H9 (cell line): ENCODE results near the gene SIL1. TPM values are rescaled to one million over a fixed set of nuclear protein-coding genes. Genes with fewer than 3 reads are reported as not detected.

Experiments
- DNase-seq: peaks from one replicate; pipeline ENCODE4 v3.0.0-alpha.2; 2017
- H2AFZ ChIP-seq: one replicate; pipeline ENCODE4 v1.6.1; 2013; ENCODE audit warnings: mild to moderate bottlenecking, low read length, control low read depth, moderate library complexity
- H2AK5ac ChIP-seq: 2 replicates; pipeline ENCODE4 v1.6.1; 2013; ENCODE audit warnings: low read length, control low read depth, mixed read lengths; ENCODE audit not compliant: insufficient read length
- H2BK120ac ChIP-seq: one replicate; pipeline ENCODE4 v1.6.1; 2013; ENCODE audit warnings: low read depth, mild to moderate bottlenecking, low read length, control low read depth, inconsistent platforms; ENCODE audit not compliant: poor library complexity, severe bottlenecking
- H2BK12ac ChIP-seq: 2 replicates; pipeline ENCODE4 v1.6.1; 2013; ENCODE audit warnings: low read length, control low read depth, mixed read lengths, low read depth; ENCODE audit not compliant: insufficient read length
- H2BK15ac ChIP-seq: 2 replicates; pipeline ENCODE4 v1.6.1; 2013; ENCODE audit warnings: low read depth, low read length, control low read depth
- H2BK20ac ChIP-seq: one replicate; pipeline ENCODE4 v1.6.1; 2013; ENCODE audit warnings: low read depth, mild to moderate bottlenecking, low read length, control low read depth, inconsistent platforms; ENCODE audit not compliant: poor library complexity, severe bottlenecking
- H2BK5ac ChIP-seq: 2 replicates; pipeline ENCODE4 v1.6.1; 2013; ENCODE audit warnings: low read length, control low read depth, mixed read lengths; ENCODE audit not compliant: insufficient read length
- H3K14ac ChIP-seq: 2 replicates; pipeline ENCODE4 v1.6.1; 2013; ENCODE audit warnings: low read length, control low read depth; ENCODE audit not compliant: insufficient read depth
- H3K18ac ChIP-seq: 2 replicates; pipeline ENCODE4 v1.6.1; 2013; ENCODE audit warnings: low read depth, mild to moderate bottlenecking, mixed read lengths, low read length, control low read depth; ENCODE audit not compliant: insufficient read length
- H3K23ac ChIP-seq: 2 replicates; pipeline ENCODE4 v1.6.1; 2013; ENCODE audit warnings: low read length, control low read depth, mixed read lengths, low read depth; ENCODE audit not compliant: insufficient read length
- H3K23me2 ChIP-seq: 2 replicates; pipeline ENCODE4 v1.6.1; 2013; ENCODE audit warnings: low read depth, mild to moderate bottlenecking, mixed read lengths, low read length, control low read depth; ENCODE audit not compliant: insufficient read length, poor library complexity, severe bottlenecking
- H3K27ac ChIP-seq: 2 replicates; pipeline ENCODE4 v1.5.1; 2013; ENCODE audit warnings: low read length, control low read depth, mixed read lengths, low read depth; ENCODE audit not compliant: insufficient read length
- H3K27me3 ChIP-seq: 2 replicates; pipeline ENCODE4 v1.6.1; 2013; ENCODE audit warnings: low read length, control low read depth, inconsistent platforms; ENCODE audit not compliant: insufficient read depth
- H3K4ac ChIP-seq: 2 replicates; pipeline ENCODE4 v1.6.1; 2013; ENCODE audit warnings: low read depth, mild to moderate bottlenecking, control low read depth, inconsistent platforms, low read length, moderate library complexity
- H3K4me1 ChIP-seq: 2 replicates; pipeline ENCODE4 v1.6.1; 2013; ENCODE audit warnings: low read length, control low read depth, inconsistent platforms; ENCODE audit not compliant: insufficient read depth
- H3K4me2 ChIP-seq: 2 replicates; pipeline ENCODE4 v1.6.1; 2013; ENCODE audit warnings: low read length, control low read depth, mixed read lengths; ENCODE audit not compliant: insufficient read length, insufficient read depth
- H3K56ac ChIP-seq: 2 replicates; pipeline ENCODE4 v1.6.1; 2013; ENCODE audit warnings: low read depth, mild to moderate bottlenecking, mixed read lengths, low read length, control low read depth; ENCODE audit not compliant: insufficient read length
- H3K79me1 ChIP-seq: 2 replicates; pipeline ENCODE4 v1.6.1; 2013; ENCODE audit warnings: low read depth, mild to moderate bottlenecking, moderate library complexity, low read length, control low read depth, inconsistent platforms; ENCODE audit not compliant: insufficient read depth, poor library complexity, severe bottlenecking
- H3K79me2 ChIP-seq: 2 replicates; pipeline ENCODE4 v1.6.1; 2013; ENCODE audit warnings: low read length, control low read depth, inconsistent platforms; ENCODE audit not compliant: insufficient read depth
- H3K9ac ChIP-seq: 2 replicates; pipeline ENCODE4 v1.6.1; 2013; ENCODE audit warnings: low read length, control low read depth, mixed read lengths; ENCODE audit not compliant: insufficient read length; ENCODE audit errors: extremely low read depth
- H3K9me3 ChIP-seq: one replicate; pipeline ENCODE4 v1.6.1; 2013; ENCODE audit warnings: low read depth, low read length, inconsistent platforms; ENCODE audit not compliant: control insufficient read depth
- H3T11ph ChIP-seq: one replicate; pipeline ENCODE4 v1.6.1; 2013; ENCODE audit warnings: mild to moderate bottlenecking, low read length, control low read depth, inconsistent platforms
- H4K20me1 ChIP-seq: one replicate; pipeline ENCODE4 v1.6.1; 2013; ENCODE audit not compliant: control insufficient read depth, insufficient read length, insufficient read depth
- H4K5ac ChIP-seq: 2 replicates; pipeline ENCODE4 v1.6.1; 2013; ENCODE audit warnings: low read depth, mild to moderate bottlenecking, mixed read lengths, low read length, control low read depth; ENCODE audit not compliant: insufficient read length
- H4K8ac ChIP-seq: replicated peaks from 2 replicates; pipeline ENCODE4 v1.6.1; 2013; ENCODE audit warnings: low read length, control low read depth, mixed read lengths, low read depth; ENCODE audit not compliant: insufficient read length
- H4K91ac ChIP-seq: 2 replicates; pipeline ENCODE4 v1.6.1; 2013; ENCODE audit warnings: low read depth, mild to moderate bottlenecking, moderate library complexity, mixed read lengths, low read length, control low read depth; ENCODE audit not compliant: insufficient read length
- H3K27ac Mint-ChIP-seq, 3 experiments: 2 replicates in 2 of 3; 3 replicates in 1 of 3; pipeline ENCODE4 v1.8.0; 2020 to 2021; ENCODE audit warnings: mixed read lengths in 3 of 3, mild to moderate bottlenecking in 1 of 3, moderate library complexity in 1 of 3
- H3K27me3 Mint-ChIP-seq: 2 replicates; pipeline ENCODE4 v1.8.0; 2021; ENCODE audit warnings: low read depth, mild to moderate bottlenecking, moderate library complexity, mixed read lengths
- H3K36me3 Mint-ChIP-seq, 3 experiments: 2 replicates in 2 of 3; 3 replicates in 1 of 3; pipeline ENCODE4 v1.8.0; 2020 to 2021; ENCODE audit warnings: low read depth in 3 of 3, mixed read lengths in 3 of 3; ENCODE audit not compliant: insufficient read depth in 1 of 3
- H3K4me1 Mint-ChIP-seq, 2 experiments: 2 replicates each; pipeline ENCODE4 v1.8.0; 2020; ENCODE audit warnings: mixed read lengths in 2 of 2
- H3K4me3 Mint-ChIP-seq, 2 experiments: 2 replicates in 1 of 2; 3 replicates in 1 of 2; pipeline ENCODE4 v1.8.0; 2020 to 2021; ENCODE audit warnings: mild to moderate bottlenecking in 2 of 2, mixed read lengths in 2 of 2, moderate library complexity in 1 of 2
- H3K9me3 Mint-ChIP-seq, 2 experiments: 2 replicates in 1 of 2; 3 replicates in 1 of 2; pipeline ENCODE4 v1.8.0; 2020; ENCODE audit warnings: mild to moderate bottlenecking in 2 of 2, mixed read lengths in 2 of 2, moderate library complexity in 1 of 2
- CTCF ChIP-seq: fragments of 200-600 bp; sonication (generic); conservative IDR thresholded peaks from 3 replicates; pipeline ENCODE4 v1.8.0; 2021; ENCODE audit warnings: antibody characterized with exemption, mild to moderate bottlenecking
- WGBS: extraction: QIAGEN DNeasy Blood & Tissue Kit; methylation state at CpG from one replicate; pipeline ENCODE4 v1.1.7; 2013; ENCODE audit warnings: missing lambda C conversion rate, low lambda C conversion rate, mixed read lengths; ENCODE audit not compliant: insufficient read length; ENCODE audit errors: extremely low coverage; 5-methylcytosine and 5-hydroxymethylcytosine counted together
- total RNA-seq: library from RNA; stranded (reverse); gene quantifications from 2 replicates; pipeline ENCODE4 v1.2.1, GENCODE V29; 2021

Gene SIL1
- total RNA-seq, 1 experiment from 2014 or later, result 10.6 TPM

- H2BK12ac ChIP-seq, result no peak overlapping the region
Measured at GRCh38 chr5:138942066-138942465, 256.1 kb downstream of the SIL1 start.

More at GRCh38 chr5:138942066-138942465, 256.1 kb downstream of the SIL1 start:
- H3K9me3 Mint-ChIP-seq, result no peaks in the 10 kb centered on the region
- Histone ChIP-seq H3K4me1 (no peaks in the 10 kb centered on the region; the same call in 1 of the 2 replicates), H3K9me3 (no peaks in the 10 kb centered on the region), H3K4ac (no peak overlapping the region), H3K9ac (no peak overlapping the region), H3K27ac (no peak overlapping the region), H2BK20ac (no peak overlapping the region), H4K8ac (no peak overlapping the region), H4K20me1 (no peaks in the 10 kb centered on the region), H3K18ac (no peak overlapping the region), H2AK5ac (no peak overlapping the region), H2BK15ac (no peak overlapping the region), H3K79me1 (no peaks in the 10 kb centered on the region), H3K4me2 (no peak overlapping the region), H3K23ac (no peak overlapping the region), H4K91ac (no peak overlapping the region), H3K14ac (no peak overlapping the region), H3K23me2 (no peaks in the 10 kb centered on the region), H2AFZ (no peak overlapping the region), H3K79me2 (no peaks in the 10 kb centered on the region), H3T11ph (no peak overlapping the region), H2BK5ac (no peak overlapping the region), H2BK120ac (no peak overlapping the region), H3K56ac (no peak overlapping the region), H4K5ac (no peak overlapping the region), H3K27me3 (no peaks in the 10 kb centered on the region)
- H3K36me3 Mint-ChIP-seq, result peaks cover 0 to 2% (median 0%) of the 10 kb centered on the region in 3 experiments; a peak in 1 of 7 replicates
- H3K4me1 Mint-ChIP-seq, result peaks cover 34 to 46% of the 10 kb centered on the region in 2 experiments
- WGBS, result no CpG with 5 or more reads among the region's 2 CpGs
- TF ChIP-seq CTCF, result no peak
- DNase-seq, result no peak
- H3K4me3 Mint-ChIP-seq, result no peak overlapping the region; a peak in 1 of 5 replicates
- peaks cover 2% of the 10 kb centered on the region; the same call in 1 of the 2 replicates for H3K27me3 Mint-ChIP-seq
- no peak overlapping the region; a peak in 1 of 7 replicates for H3K27ac Mint-ChIP-seq
